HG03196 (cell line): Measurements from ENCODE around the gene NAXE.
"Not testable (repeated sequence)": the region's sequence is repeated elsewhere in the genome, so short reads cannot be mapped to it uniquely, and the experiment has no call there.

Experiments used
- ATAC-seq: cut with Tn5 transposase; IDR thresholded peaks from one replicate; pipeline ENCODE4 v1.9.1; 2021; ENCODE audit not compliant: unreplicated experiment

The NAXE gene

DNA sequence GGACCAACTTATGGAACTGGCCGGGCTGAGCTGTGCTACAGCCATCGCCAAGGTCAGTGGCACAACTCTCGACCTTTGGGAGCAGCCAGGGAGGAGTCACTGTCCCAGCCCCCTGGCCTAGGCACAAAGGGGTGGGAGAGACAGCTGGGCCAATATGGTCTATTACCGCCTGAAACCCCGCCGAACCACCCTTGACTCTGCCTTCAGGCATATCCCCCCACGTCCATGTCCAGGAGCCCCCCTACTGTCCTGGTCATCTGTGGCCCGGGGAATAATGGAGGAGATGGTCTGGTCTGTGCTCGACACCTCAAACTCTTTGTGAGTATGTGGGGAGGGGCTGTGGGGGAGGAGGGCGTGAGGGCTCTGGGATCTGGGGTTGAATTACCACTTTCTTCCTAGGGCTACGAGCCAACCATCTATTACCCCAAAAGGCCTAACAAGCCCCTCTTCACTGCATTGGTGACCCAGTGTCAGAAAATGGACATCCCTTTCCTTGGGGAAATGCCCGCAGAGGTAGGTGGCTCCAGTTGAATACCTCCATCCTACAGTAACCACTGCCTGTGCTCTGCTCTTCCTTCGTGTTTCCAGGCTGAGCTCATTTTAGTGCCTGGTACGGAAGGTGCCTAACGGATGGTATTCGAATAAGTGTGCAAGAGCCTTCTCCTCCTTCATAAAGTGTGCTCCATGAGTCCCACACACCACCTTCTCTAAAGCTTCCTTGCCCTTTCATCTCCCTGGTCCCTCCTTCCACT is 758 bp downstream of the NAXE start:
- no peak for ATAC-seq

DNA sequence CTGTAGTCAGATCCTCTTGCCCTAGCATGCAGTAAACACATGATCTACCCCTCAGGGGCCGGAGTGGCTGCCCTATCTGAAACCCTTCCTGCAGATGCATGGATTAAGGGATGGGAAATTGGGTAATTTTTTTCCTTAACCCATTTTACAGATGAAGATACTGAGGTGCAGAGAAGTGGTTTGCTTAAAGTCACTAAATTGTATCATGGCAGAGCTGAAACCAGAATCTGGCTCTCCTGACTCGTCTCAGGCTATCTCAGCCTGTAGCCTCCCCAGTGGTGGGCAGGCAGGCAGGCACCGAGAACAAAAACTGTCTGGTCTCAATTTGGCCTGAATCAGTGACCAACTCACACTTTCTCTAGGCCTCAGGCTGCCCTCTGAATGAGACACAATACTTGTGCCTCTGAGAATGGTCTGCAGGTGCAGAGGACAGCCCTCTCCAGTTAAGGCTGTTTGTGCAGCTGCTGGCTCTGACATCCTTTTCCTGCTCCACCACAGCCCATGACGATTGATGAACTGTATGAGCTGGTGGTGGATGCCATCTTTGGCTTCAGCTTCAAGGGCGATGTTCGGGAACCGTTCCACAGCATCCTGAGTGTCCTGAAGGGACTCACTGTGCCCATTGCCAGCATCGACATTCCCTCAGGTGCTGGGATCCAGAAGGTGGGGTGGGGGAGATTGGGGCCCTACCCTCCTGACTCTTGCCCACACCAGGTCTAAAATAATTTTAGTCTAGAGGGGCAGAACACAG is 1.5 kb downstream of the NAXE start:
- no peak for ATAC-seq

DNA sequence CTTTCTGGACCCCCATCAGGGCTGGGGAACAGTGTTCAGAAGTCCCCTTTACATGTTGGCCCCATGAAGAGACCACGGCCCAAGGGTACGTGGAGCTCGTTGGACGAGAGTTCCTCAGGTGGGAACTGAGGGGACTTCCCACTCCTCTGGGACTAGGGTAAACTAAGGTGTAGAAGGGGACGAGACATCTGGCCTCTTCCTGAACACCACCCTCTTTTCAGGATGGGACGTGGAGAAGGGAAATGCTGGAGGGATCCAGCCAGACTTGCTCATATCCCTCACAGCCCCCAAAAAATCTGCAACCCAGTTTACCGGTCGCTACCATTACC is 2.0 kb downstream of the NAXE start:
- ATAC-seq, result no peak

DNA sequence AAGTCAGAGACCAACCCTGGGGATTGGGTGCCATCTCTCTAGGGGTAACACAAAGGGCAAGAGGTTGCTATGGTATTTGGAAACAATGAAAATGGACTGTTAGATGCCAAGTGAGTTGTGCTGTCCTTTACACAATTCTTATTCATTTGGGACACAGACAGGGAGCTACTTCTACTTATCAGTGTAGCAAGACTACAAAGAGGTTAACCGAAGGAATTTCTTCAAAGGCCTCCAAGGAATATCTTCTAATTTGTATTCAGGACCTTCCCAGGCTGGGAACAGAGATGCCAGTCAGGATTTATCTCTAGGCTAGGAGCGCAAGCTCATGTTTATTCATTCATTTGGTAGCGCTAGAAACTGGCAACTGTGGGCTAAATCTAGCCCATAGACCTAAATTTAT is 2.6 kb downstream of the NAXE start:
- no peak for ATAC-seq

DNA sequence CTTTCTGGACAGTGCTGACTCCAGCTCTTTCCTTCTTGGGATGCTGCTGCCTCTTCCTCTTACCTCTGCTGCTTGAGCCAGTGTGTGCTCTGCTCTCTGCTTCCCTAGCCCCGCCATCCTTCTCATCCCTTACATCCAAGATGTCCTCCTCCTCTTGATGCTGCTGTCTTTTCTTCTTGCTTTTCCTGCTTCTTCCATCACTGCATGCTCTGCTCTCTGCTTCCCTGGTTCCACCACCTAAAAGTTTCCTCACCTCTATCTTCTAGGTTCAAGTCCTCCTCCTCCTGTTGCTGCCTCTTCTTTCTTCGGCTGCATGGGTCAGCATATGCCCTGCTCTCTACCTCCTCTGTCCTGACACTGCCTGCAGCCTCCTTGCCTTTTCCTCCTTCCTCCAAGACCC is 3.4 kb downstream of the NAXE start:
- no peak for ATAC-seq

DNA sequence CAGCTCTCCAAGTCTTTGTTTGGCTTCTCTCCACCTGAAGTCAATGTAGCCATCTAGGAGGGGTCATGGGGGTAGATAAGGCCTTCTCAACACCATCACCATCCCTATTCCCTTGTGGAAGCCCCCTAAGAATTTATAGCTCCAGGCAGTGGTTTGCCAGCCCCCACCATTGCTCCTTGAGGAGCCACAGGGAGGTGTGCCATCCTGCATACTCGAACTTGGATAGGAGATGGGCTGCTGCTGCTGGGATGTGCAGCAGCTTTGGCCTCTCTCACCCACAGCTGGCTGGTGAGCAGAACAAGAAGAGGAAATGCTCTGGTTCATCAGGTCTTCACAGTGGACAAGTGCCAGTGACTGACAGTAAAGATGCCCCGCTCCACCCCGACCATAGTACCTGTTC is 4.8 kb downstream of the NAXE start:
- ATAC-seq, result no peak

DNA sequence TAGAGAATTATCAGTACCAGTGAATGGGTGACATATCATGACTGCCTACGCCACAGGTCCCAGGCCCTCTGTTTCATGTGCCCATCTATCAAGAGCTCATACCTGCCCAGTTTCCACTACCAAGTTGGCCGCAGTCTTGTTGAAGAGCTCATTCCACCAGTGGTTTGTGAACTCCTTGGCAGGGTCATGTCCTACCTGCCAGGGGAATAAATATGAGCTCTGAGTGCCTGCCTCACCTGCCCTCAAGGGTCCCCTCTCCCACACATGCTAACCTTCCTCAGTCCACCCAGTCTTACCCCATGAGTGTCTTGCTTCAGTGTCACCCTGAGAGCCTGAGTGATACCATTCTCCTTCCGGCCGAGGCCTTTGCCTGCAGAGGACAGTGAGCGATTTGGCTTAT is 6.5 kb downstream of the NAXE start:
- ATAC-seq, result no peak

DNA sequence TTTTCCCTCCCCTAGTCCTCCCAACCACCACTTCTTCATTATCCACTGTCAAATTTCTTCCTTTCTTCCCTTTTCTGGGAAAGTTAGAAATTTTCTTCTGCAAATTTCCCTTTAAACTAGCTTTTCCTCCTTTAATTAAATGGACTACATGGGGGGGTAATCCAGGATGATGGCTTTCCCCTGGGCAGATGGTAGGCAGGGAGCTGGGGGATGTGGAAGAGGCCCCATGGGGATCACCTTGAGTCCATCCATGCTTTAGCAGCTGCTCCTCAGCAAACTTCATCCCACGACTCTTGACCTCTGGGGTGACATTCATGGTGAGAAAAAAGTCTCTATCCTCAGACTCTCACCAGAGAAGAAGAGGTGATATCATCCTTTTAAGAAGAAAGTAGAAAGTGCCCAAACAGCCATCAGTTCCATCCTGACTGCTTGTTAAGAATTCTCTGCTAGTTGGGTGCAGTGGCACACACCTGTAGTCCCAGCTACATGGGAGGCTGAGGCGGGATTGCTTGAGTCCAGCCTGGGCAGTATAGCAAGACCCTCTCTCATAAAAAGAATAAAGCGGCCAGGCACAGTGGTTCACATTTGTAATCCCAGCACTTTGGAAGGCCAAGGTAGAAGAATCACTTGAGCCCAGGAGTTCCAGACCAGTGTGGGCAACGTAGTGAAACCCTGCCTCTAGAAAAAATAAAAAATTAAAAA is 7.3 kb downstream of the NAXE start:
- ATAC-seq, result no peak

DNA sequence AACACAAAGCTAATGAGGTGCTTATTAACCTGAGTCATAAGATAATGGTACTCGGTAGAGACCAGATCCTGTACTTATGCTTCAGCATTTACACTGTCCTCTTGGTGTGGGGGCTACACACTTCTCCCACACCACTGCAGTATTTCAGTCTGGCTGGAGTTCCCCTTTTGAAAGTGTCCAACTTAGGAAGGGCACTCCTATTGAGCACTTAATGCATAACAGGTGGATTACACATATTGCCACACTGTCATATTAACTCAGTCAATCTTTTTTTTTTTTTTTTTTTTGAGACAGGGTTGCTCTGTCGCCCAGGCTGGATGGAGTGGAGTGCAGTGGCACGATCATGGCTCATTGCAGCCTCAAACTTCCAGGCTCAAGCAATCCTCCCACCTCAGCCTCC is 8.2 kb downstream of the NAXE start:
- ATAC-seq, result peak; percentile 39

DNA sequence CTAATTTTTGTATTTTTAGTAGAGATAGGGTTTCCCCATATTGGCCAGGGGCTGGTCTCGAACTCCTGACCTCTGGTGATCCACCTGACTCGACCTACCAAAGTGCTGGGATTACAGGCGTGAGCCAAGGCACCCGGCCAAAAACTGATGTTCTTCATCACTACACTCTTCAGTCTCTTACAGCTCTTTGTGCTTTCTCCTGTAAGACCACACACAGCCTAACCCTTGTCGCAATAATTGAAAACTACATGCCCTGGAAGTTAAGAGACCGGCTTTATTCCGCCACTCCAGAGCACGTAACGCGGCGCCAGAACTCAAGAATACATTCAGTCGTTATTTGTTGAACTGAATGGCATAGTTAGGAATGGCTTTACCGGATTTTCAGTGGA is 9.2 kb downstream of the NAXE start:
- no peak for ATAC-seq

DNA sequence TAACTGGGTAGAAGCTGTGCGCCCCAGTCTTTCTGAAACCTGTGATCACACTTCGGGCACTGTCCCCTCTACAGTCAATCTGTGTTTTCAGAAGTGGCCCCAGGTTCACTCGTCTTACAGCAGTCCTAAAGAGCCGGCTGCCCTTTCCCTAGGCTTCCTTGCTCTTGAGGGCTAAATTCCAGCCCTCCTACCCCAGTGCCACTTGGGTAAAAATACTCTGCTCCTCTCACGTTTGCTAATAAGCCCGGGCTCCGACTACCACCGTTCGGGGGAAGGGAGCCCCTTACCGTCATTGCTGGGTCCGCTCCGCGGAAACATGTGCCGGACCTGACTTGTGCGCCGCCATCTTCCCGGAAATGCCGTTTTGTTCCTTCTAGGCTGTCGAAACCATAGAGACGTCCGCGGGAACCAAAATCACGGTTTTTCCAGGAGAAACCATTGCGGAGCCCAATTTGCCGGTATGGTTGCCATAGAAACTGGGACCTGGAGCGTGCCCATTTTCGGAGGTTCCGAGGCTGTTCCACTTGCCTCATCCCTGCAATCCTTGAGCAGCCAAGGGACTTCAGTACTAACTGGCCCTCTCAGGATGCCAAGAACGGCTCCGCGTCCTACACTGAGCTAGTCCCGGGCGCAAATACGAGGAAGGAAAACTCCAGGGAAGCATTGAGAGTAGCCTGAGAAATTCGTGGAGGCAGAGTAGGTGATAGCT is 9.7 kb downstream of the NAXE start, which contains the start of gene GPATCH4:
TSS of gene GPATCH4 (minus strand) at position 358 of the 709 bp plus-strand sequence.
- ATAC-seq, result peak; percentile 46

DNA sequence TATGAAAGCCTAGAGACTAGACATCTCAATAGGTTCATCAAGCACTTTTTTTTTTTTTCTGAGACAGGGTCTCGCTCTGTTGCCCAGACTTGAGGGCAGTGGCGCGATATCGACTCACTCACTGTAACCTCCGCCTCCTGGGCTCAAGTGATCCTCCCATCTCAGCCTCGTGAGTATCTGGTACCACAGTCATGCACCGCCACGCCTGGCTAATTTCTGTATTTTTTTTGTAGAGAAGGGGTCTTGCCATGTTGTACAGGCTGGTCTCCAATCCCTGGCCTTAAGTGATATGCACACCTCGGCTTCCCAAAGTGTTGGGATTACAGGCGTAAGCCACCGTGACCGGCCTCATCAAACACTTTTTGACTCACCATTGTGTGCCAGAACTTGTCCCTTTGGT is 10.3 kb downstream of the NAXE start:
- no peak for ATAC-seq

DNA sequence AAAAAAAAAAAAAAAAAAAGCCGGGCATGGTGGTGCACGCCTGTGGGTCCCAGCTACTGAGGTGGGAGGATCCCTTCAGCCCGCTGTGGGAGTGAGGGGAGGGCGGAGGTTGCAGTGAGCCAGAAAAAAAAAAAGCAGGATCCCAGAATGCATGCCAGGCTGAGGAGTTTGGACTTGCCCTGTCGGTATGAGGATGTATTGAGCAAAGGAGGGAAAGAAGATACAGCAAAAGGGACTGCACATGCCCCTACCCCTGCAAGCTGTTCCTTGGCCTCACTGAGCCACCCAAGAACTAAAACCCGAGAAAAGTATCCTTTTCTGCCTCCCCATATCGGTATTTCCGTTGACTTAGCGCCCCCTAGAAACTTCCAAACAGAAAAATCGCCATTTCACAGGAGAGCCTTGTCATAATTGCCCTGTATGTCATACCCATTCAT is 11.0 kb downstream of the NAXE start:
- no peak for ATAC-seq

DNA sequence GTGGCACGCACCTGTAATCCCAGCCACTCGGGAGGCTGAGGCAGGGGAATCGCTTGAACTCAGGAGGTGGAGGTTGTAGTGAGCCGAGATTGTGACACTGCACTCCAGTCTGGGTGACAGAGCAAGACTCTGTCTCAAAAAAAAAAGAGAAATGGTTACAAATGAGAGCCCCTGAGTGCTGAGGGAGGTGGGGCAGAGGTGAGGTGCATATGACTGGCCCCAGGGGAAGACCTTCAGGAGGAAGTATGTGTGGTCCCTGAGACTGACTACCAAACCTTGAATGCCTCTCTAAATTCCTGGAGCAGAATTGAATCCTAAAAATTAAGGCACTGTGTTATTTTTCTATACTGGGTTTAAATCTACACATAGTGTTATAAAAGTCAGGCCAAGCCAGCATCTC is 15.8 kb downstream of the NAXE start:
- not testable (repeated sequence) for ATAC-seq

DNA sequence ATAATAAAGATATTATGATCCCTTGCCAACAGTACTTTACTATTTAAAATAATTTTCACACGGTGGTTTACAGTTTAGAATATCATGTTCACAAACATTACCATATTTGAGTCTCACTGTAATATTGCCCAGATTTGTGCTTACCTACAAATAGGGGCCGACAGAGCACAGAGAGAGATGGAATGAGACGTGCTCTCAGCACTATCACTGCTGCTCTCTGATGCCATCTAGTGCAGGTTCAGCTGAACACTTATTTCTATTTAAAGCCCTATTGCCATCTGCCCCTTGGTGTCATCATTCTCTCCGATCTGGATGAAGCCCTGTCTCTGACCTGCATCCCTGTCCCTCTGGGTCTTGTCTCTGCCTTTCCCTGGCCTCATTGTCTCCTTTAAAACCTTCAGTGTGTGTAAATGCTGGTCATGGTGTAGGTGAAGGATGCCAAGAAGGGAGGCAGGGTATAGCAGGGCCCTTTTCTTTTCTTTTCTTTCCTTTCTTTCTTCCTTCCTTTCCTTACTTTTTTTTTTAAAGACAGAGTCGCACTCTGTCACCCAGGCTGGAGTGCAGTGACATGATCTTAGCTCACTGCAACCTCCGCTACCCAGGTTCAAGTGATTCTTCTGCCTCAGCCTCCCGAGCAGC is 16.6 kb downstream of the NAXE start:
- no peak for ATAC-seq

DNA sequence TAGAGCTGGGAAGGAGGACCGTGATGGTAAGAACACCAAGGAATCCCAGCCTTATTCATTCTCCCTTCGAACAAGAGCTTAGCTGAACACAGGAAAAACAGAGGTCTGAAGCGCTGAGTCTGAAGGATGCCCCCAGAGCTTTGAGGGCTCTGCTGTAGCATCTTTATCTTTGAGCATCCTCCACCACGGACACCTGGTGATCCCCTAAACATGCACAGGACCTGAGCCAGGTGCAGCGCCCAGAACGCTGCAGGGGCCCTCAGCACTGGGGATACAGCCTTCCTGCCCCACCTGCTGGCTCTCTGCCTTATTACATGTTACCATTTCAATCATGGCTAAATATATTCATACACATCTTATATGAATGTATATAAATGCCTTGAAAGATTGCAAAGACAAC is 17.4 kb downstream of the NAXE start:
- peak; percentile 52 for ATAC-seq

DNA sequence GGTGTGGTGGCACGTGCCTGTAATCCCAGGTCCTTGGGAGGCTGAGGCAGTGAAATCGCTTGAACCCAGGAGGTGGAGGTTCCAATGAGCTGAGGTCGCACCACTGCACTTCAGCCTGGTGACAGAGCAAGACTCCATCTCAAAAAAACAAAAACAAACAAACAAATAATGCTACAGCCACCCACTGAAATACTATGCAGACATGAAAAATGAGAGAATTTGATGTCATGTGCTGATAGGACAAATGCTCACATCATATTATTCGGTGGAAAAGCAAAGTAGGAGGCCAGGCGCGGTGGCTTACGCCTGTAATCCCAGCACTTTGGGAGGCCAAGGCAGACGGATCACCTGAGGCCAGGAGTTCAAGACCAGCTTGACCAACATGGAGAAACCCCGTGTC is 18.5 kb downstream of the NAXE start:
- not testable (repeated sequence) for ATAC-seq

DNA sequence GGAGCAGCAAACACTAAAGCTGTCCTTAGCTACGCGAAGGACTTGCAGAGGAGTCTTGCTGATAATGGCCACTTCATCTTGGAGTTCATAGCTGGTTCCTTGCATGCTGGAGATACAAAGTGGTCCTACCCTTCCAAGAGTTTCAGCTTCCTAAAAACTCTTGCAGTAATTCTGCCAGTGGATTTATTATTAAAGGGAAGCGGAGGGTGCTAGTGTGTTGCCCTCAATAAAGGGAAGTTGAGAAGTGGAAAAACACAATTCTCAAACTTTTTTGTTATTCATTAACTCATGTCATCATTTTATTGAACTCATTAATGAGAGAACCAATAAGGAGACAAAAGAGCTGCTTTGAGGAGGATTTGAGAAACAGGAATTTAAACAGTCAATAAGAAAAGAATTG is 21.1 kb downstream of the NAXE start:
- ATAC-seq, result no peak

DNA sequence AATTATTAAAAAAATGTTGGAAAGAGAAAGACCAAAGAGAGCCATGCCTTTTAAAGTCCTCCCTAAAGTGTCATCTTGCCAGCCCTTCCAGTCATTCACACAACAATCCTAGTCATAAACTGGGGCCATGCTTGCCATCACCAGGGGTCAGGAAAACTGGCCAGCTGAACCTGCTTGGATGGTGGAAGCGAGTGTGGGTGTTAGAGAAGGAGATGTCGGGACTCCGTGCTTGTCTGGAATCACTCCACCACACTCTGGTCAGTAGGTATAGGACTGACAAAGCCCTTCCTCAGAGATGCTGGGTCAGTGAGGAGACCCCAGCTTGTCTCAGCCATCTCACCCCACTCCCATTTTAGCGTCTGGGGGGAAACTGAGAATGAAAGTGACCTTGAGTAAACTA is 24.4 kb downstream of the NAXE start:
- ATAC-seq, result no peak

DNA sequence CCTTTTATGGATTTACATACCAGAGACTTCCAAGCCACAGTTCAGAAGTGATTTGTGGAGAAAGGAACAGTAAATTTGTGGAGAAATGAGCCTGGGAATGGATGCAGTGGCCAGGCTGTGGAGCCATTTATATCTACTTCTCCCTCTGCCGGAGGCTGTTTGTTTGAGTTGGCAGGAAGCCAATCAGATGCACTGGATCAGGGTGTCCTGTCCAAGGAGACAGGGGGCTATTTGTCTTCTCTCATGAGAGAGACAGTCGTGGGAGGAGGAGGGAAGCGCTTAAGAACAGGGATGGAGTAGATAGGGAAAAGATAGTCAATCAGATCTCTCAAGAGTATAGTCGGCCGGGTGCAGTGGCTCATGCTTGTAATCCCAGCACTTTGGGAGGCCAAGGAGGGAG is 24.9 kb downstream of the NAXE start:
- ATAC-seq, result no peak
